Neuronal stem cell (in vitro differentiated cells): Measurements from ENCODE around the gene ZNF583.

Experiments
- DNase-seq: peaks from one replicate; pipeline ENCODE4 v3.0.0-alpha.2; 2013; ENCODE audit warnings: low spot score
- H2AFZ ChIP-seq: one replicate; pipeline ENCODE4 v1.6.1; 2013; ENCODE audit warnings: mild to moderate bottlenecking, low read length, inconsistent platforms
- H2AK5ac ChIP-seq: 2 replicates; pipeline ENCODE4 v1.6.1; 2013; ENCODE audit warnings: low read depth, mild to moderate bottlenecking, inconsistent platforms, low read length, moderate library complexity, mixed read lengths
- H2BK120ac ChIP-seq: 2 replicates; pipeline ENCODE4 v1.6.1; 2013; ENCODE audit warnings: low read depth, mild to moderate bottlenecking, inconsistent platforms, low read length, moderate library complexity, mixed read lengths
- H2BK12ac ChIP-seq: one replicate; pipeline ENCODE4 v1.6.1; 2013; ENCODE audit warnings: low read length, inconsistent platforms
- H2BK15ac ChIP-seq: 2 replicates; pipeline ENCODE4 v1.6.1; 2013; ENCODE audit warnings: mild to moderate bottlenecking, low read length, inconsistent platforms, mixed read lengths
- H2BK5ac ChIP-seq: one replicate; pipeline ENCODE4 v1.6.1; 2013; ENCODE audit warnings: inconsistent platforms, mild to moderate bottlenecking, low read length, moderate library complexity
- H3K14ac ChIP-seq: one replicate; pipeline ENCODE4 v1.6.1; 2013; ENCODE audit warnings: low read length, inconsistent platforms
- H3K18ac ChIP-seq: 2 replicates; pipeline ENCODE4 v1.6.1; 2013; ENCODE audit warnings: low read length, inconsistent platforms
- H3K23ac ChIP-seq: 2 replicates; pipeline ENCODE4 v1.6.1; 2013; ENCODE audit warnings: low read depth, mild to moderate bottlenecking, mixed read lengths, low read length, inconsistent platforms; ENCODE audit not compliant: poor library complexity
- H3K27ac ChIP-seq: replicated peaks from 3 replicates; pipeline ENCODE4 v1.5.1; 2013; ENCODE audit warnings: low read length, inconsistent platforms
- H3K27me3 ChIP-seq, 3 experiments: 2 replicates each; pipeline ENCODE4 v1.6.1; 2013; ENCODE audit warnings: low read length in 3 of 3, mild to moderate bottlenecking in 2 of 3, inconsistent platforms in 1 of 3, low read depth in 1 of 3, mixed read lengths in 1 of 3, moderate library complexity in 1 of 3; ENCODE audit not compliant: control insufficient read depth in 3 of 3, insufficient read depth in 3 of 3
- H3K36me3 ChIP-seq, 2 donors: replicated peaks in 1 of 2; 2 replicates each; pipeline ENCODE4 v1.6.1; 2013; ENCODE audit warnings: low read length in 2 of 2; ENCODE audit not compliant: control insufficient read depth in 2 of 2, insufficient read depth in 2 of 2
- H3K4ac ChIP-seq: 2 replicates; pipeline ENCODE4 v1.6.1; 2013; ENCODE audit warnings: inconsistent platforms, mild to moderate bottlenecking, low read length, moderate library complexity
- H3K4me1 ChIP-seq, 2 donors: 1 replicate in 1 of 2; 2 replicates in 1 of 2; pipeline ENCODE4 v1.6.1; 2013; ENCODE audit warnings: low read length in 2 of 2, low read depth in 1 of 2; ENCODE audit not compliant: control insufficient read depth in 2 of 2, insufficient read depth in 1 of 2
- H3K4me2 ChIP-seq: one replicate; pipeline ENCODE4 v1.6.1; 2013; ENCODE audit warnings: mild to moderate bottlenecking, low read length, inconsistent platforms; ENCODE audit not compliant: insufficient read depth, poor library complexity, severe bottlenecking
- H3K4me3 ChIP-seq, 2 donors: 2 replicates each; pipeline ENCODE4 v1.5.1; 2013; ENCODE audit warnings: low read length in 2 of 2, mild to moderate bottlenecking in 2 of 2, inconsistent platforms in 1 of 2, moderate library complexity in 1 of 2
- H3K79me1 ChIP-seq: one replicate; pipeline ENCODE4 v1.6.1; 2013; ENCODE audit warnings: low read depth, mild to moderate bottlenecking, inconsistent platforms, low read length, moderate library complexity
- H3K9ac ChIP-seq: one replicate; pipeline ENCODE4 v1.6.1; 2013; ENCODE audit warnings: mild to moderate bottlenecking, low read depth, low read length, inconsistent platforms; ENCODE audit not compliant: poor library complexity
- H3K9me3 ChIP-seq, 2 donors: replicated peaks in 1 of 2; 2 replicates each; pipeline versions ENCODE3 to v1.6.1; 2013; ENCODE audit warnings: low read length in 2 of 2, mild to moderate bottlenecking in 2 of 2, inconsistent platforms in 1 of 2, low read depth in 1 of 2, mixed read lengths in 1 of 2, moderate library complexity in 1 of 2; ENCODE audit not compliant: control insufficient read depth in 2 of 2, insufficient read depth in 1 of 2
- H4K8ac ChIP-seq: one replicate; pipeline ENCODE4 v1.6.1; 2013; ENCODE audit warnings: low read depth, mild to moderate bottlenecking, inconsistent platforms, low read length, moderate library complexity
- H4K91ac ChIP-seq: one replicate; pipeline ENCODE4 v1.6.1; 2013; ENCODE audit warnings: low read length, low read depth, mild to moderate bottlenecking, inconsistent platforms; ENCODE audit not compliant: poor library complexity
- WGBS, 2 donors: extraction: QIAGEN DNeasy Blood & Tissue Kit; methylation state at CpG; one replicate each; pipeline ENCODE4 v1.1.7; 2013; ENCODE audit warnings: missing lambda C conversion rate in 2 of 2, mixed read lengths in 1 of 2; ENCODE audit not compliant: insufficient read length in 2 of 2, insufficient replicate concordance in 1 of 2; ENCODE audit errors: extremely low coverage in 2 of 2; 5-methylcytosine and 5-hydroxymethylcytosine counted together

Gene ZNF583

GRCh38 chr19:56405062-56405461 lies 930 bp downstream of the ZNF583 start:
- Histone ChIP-seq H2BK15ac (no peak overlapping the region), H4K91ac (no peak overlapping the region), H2AFZ (peak overlapping the region; percentile 94), H3K9me3 (peaks cover 21 to 73% of the 10 kb centered on the region in 2 donors), H3K18ac (no peak overlapping the region), H3K14ac (no peak overlapping the region), H3K9ac (peak overlapping the region; percentile 97), H3K27ac (no peak overlapping the region), H2BK120ac (no peak overlapping the region), H3K4ac (no peak overlapping the region), H2BK5ac (no peak overlapping the region), H3K23ac (no peak overlapping the region), H2AK5ac (no peak overlapping the region), H2BK12ac (no peak overlapping the region), H3K36me3 (peaks cover 15 to 44% of the 10 kb centered on the region in 2 donors), H3K27me3 (no peaks in the 10 kb centered on the region), H4K8ac (peak overlapping the region; percentile 8), H3K4me2 (peak overlapping the region; percentile 54), H3K4me1 (peaks cover 6 to 7% of the 10 kb centered on the region in 2 donors), H3K79me1 (peaks cover 7% of the 10 kb centered on the region), H3K4me3 (peak overlapping the region; percentile 75 to 82)
- no CpG with 5 or more reads among the region's 4 CpGs for WGBS, 2 donors
- DNase-seq = no peak

- Histone ChIP-seq H3K79me1 (no peaks in the 10 kb centered on the region), H3K9me3 (peaks cover 22 to 95% of the 10 kb centered on the region in 2 donors), H4K8ac (no peak overlapping the region), H2BK15ac (no peak overlapping the region), H3K9ac (no peak overlapping the region), H2BK5ac (no peak overlapping the region), H3K4me2 (no peak overlapping the region), H3K27me3 (no peaks in the 10 kb centered on the region), H3K4me3 (no peak overlapping the region), H2BK12ac (no peak overlapping the region), H3K4ac (no peak overlapping the region), H3K23ac (no peak overlapping the region), H3K27ac (no peak overlapping the region), H2AFZ (no peak overlapping the region), H3K4me1 (no peaks in the 10 kb centered on the region), H2AK5ac (no peak overlapping the region), H3K14ac (no peak overlapping the region), H3K36me3 (peaks cover 2 to 44% of the 10 kb centered on the region in 2 donors), H4K91ac (no peak overlapping the region), H2BK120ac (no peak overlapping the region), H3K18ac (no peak overlapping the region)
- no CpG with 5 or more reads among the region's 5 CpGs for WGBS, 2 donors
- DNase-seq = no peak
Measured at GRCh38 chr19:56423276-56423984, 19.3 kb downstream of the ZNF583 start.

- no peak for DNase-seq
- Histone ChIP-seq H2BK15ac (no peak overlapping the region), H3K4me3 (no peak overlapping the region), H3K14ac (no peak overlapping the region), H3K27ac (no peak overlapping the region), H3K9me3 (peaks cover 23 to 92% of the 10 kb centered on the region in 2 donors), H3K18ac (no peak overlapping the region), H2BK120ac (no peak overlapping the region), H3K4ac (no peak overlapping the region), H2BK5ac (no peak overlapping the region), H2AFZ (no peak overlapping the region), H4K91ac (no peak overlapping the region), H4K8ac (no peak overlapping the region), H2AK5ac (no peak overlapping the region), H2BK12ac (no peak overlapping the region), H3K36me3 (peaks cover 2 to 44% of the 10 kb centered on the region in 2 donors), H3K4me1 (no peaks in the 10 kb centered on the region), H3K27me3 (no peaks in the 10 kb centered on the region), H3K9ac (no peak overlapping the region), H3K79me1 (no peaks in the 10 kb centered on the region), H3K4me2 (no peak overlapping the region), H3K23ac (no peak overlapping the region)
- WGBS, 2 donors = no CpG with 5 or more reads among the region's 1 CpG
Measured at GRCh38 chr19:56423985-56424353, 19.8 kb downstream of the ZNF583 start.

GRCh38 chr19:56441206-56441792 lies 37.2 kb downstream of the ZNF583 start:
- no peak for DNase-seq
- Histone ChIP-seq H2AFZ (no peak overlapping the region), H4K91ac (no peak overlapping the region), H3K4me3 (no peak overlapping the region), H3K23ac (no peak overlapping the region), H3K14ac (no peak overlapping the region), H2BK120ac (no peak overlapping the region), H3K36me3 (peaks cover 0 to 5% of the 10 kb centered on the region in 2 donors), H3K9ac (no peak overlapping the region), H3K4ac (no peak overlapping the region), H2BK5ac (no peak overlapping the region), H3K27ac (no peak overlapping the region), H2AK5ac (no peak overlapping the region), H2BK15ac (no peak overlapping the region), H3K27me3 (no peaks in the 10 kb centered on the region), H3K4me2 (no peak overlapping the region), H3K79me1 (no peaks in the 10 kb centered on the region), H3K9me3 (peaks cover 17 to 39% of the 10 kb centered on the region in 2 donors), H2BK12ac (no peak overlapping the region), H4K8ac (no peak overlapping the region), H3K4me1 (no peaks in the 10 kb centered on the region), H3K18ac (no peak overlapping the region)
- WGBS, 2 donors = no CpG with 5 or more reads among the region's 8 CpGs
